ENCODE data around the gene CAMSAP1.

Gene CAMSAP1

DNA sequence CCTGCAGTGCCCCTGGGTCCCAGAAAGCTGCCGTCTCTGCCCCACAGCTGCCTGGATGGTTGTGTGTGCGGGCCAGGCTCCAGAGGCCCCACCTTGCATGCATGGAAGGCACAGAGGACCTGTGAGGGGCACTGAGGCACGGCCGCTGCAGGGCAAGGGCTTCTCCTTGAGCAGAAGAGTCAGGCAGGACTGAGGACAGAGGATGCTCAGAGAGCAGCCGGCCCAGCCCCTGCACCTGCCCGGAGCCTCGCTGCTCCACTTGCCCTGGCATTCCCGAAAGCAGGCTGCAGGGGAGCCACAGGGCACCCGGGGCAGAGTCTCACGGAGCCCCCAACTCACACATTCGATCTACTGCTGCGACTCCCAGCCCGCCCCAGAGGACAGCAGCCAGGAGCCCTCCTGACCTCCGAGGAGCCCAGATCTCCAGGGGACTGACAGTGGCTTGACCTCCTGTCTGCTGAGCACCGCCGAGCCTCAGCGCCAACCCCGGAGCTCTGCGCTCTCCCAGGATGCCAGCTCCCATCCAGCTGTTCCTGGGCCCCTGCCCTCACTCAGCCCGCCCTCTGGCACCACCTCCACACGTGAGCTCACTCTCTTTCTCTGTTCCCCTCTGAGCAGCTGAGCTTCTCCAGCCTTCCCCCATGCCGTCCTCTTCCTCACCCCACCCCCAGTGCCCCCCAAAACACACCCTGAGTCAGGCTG, 110.4 kb downstream of the CAMSAP1 start:
- Histone ChIP-seq H3K4me1 (ENCODE audit: control insufficient read depth in 2 of 2, insufficient read depth in 1 of 2, low read depth in 1 of 2, low read length in 2 of 2) (no peaks in the 10 kb centered on the region), H2BK120ac (ENCODE audit: low read depth, low read length) (no peak overlapping the region), H3K18ac (ENCODE audit: low read length) (peak overlapping the region; percentile 59), H3K36me3 (replicated peaks in 1 of 2; ENCODE audit: control insufficient read depth in 2 of 2, insufficient read depth in 2 of 2, low read length in 2 of 2) (no peaks in the 10 kb centered on the region), H2BK12ac (ENCODE audit: low read length) (peak overlapping the region; percentile 41), H4K91ac (ENCODE audit: low read depth, low read length, poor library complexity) (peak overlapping the region; percentile 43), H3K4me3 (ENCODE audit: low read length in 2 of 2) (no peak overlapping the region), H2AK5ac (ENCODE audit: low read depth, low read length) (peak overlapping the region; percentile 84), H3K27ac (replicated peaks; ENCODE audit: low read length) (no peak overlapping the region), H3K14ac (ENCODE audit: low read length) (peak overlapping the region; percentile 71), H3K4ac (ENCODE audit: low read length) (no peak overlapping the region), H3K23ac (ENCODE audit: low read depth, low read length, poor library complexity) (peak overlapping the region; percentile 60), H3K9ac (ENCODE audit: low read depth, low read length, poor library complexity) (peak overlapping the region; percentile 21), H4K8ac (ENCODE audit: low read depth, low read length) (no peak overlapping the region), H3K4me2 (ENCODE audit: insufficient read depth, low read length, poor library complexity, severe bottlenecking) (no peak overlapping the region), H2AFZ (ENCODE audit: low read length) (no peak overlapping the region), H2BK5ac (ENCODE audit: low read length) (peak overlapping the region; percentile 39), H3K27me3 (ENCODE audit: control insufficient read depth in 3 of 3, insufficient read depth in 3 of 3, low read depth in 1 of 3, low read length in 3 of 3) (peaks cover 0 to 14% (median 0%) of the 10 kb centered on the region in 3 experiments), H3K79me1 (ENCODE audit: low read depth, low read length) (peaks cover 2% of the 10 kb centered on the region), H2BK15ac (ENCODE audit: low read length) (peak overlapping the region; percentile 49), H3K9me3 (replicated peaks in 1 of 2; ENCODE audit: control insufficient read depth in 2 of 2, insufficient read depth in 1 of 2, low read depth in 1 of 2, low read length in 2 of 2) (peaks cover 0 to 2% of the 10 kb centered on the region in 2 donors)
- no peak for DNase-seq (ENCODE audit: low spot score)
- no CpG with 5 or more reads among the region's 22 CpGs for WGBS, 2 donors (ENCODE audit: extremely low coverage in 2 of 2, insufficient read length in 2 of 2, insufficient replicate concordance in 1 of 2)

DNA sequence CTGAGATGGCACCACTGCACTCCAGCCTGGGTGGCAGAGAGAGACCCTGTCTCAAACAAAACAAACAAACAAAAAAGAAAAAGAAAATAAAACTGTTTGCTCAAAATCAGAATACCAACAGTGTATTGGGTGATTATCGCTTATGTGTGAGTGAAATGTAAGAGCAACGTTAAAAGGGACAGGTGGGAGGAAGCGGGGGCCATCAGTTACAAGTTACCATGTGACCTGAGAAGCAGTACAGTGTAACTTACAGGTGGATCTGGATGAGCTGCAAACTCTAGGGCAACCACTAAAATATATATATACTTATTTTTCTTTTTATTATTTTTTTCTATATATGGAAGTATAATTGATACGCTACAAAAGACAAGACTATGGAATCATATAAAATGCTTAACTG, 112.0 kb downstream of the CAMSAP1 start:
- Histone ChIP-seq H2BK15ac (ENCODE audit: low read length) (no peak overlapping the region), H2BK120ac (ENCODE audit: low read depth, low read length) (no peak overlapping the region), H3K18ac (ENCODE audit: low read length) (no peak overlapping the region), H3K9ac (ENCODE audit: low read depth, low read length, poor library complexity) (no peak overlapping the region), H2BK5ac (ENCODE audit: low read length) (no peak overlapping the region), H2AK5ac (ENCODE audit: low read depth, low read length) (no peak overlapping the region), H3K4me2 (ENCODE audit: insufficient read depth, low read length, poor library complexity, severe bottlenecking) (no peak overlapping the region), H3K4me1 (ENCODE audit: control insufficient read depth in 2 of 2, insufficient read depth in 1 of 2, low read depth in 1 of 2, low read length in 2 of 2) (no peaks in the 10 kb centered on the region), H3K14ac (ENCODE audit: low read length) (no peak overlapping the region), H3K23ac (ENCODE audit: low read depth, low read length, poor library complexity) (no peak overlapping the region), H2AFZ (ENCODE audit: low read length) (no peak overlapping the region), H2BK12ac (ENCODE audit: low read length) (no peak overlapping the region), H4K8ac (ENCODE audit: low read depth, low read length) (no peak overlapping the region), H4K91ac (ENCODE audit: low read depth, low read length, poor library complexity) (no peak overlapping the region), H3K9me3 (replicated peaks in 1 of 2; ENCODE audit: control insufficient read depth in 2 of 2, insufficient read depth in 1 of 2, low read depth in 1 of 2, low read length in 2 of 2) (no peaks in the 10 kb centered on the region), H3K4me3 (ENCODE audit: low read length in 2 of 2) (no peak overlapping the region), H3K27me3 (ENCODE audit: control insufficient read depth in 3 of 3, insufficient read depth in 3 of 3, low read depth in 1 of 3, low read length in 3 of 3) (peaks cover 0 to 22% (median 0%) of the 10 kb centered on the region in 3 experiments), H3K4ac (ENCODE audit: low read length) (no peak overlapping the region), H3K79me1 (ENCODE audit: low read depth, low read length) (peaks cover 2% of the 10 kb centered on the region), H3K36me3 (replicated peaks in 1 of 2; ENCODE audit: control insufficient read depth in 2 of 2, insufficient read depth in 2 of 2, low read length in 2 of 2) (no peaks in the 10 kb centered on the region), H3K27ac (replicated peaks; ENCODE audit: low read length) (no peak overlapping the region)
- WGBS, 2 donors (ENCODE audit: extremely low coverage in 2 of 2, insufficient read length in 2 of 2, insufficient replicate concordance in 1 of 2): no CpG with 5 or more reads among the region's 4 CpGs
- no peak for DNase-seq (ENCODE audit: low spot score)

DNA sequence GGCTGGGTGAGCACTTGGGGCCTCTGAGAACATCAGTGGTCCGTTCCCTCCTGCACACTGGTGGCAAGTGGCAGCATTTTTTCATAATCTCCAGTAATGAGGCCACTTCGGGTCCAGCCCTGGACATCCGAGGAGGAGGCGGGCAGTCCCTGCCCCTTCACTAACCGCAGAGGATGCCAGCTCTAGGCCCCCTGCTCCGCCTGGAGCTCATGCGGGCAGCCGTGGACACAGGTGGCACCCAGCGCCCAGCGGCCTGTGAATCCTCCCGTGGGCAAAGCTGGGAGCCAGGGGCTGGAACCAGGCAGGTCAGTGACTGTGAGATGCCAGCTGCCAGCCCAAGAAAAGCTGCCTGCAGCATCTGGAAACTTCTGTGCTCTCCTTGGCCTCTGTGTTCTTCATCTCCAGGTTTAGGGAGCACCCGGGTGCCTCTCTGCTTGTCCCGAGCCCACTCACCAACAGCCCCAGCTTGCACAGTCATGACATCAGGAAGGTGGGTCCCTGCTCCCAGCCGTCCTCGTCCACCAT, 112.9 kb downstream of the CAMSAP1 start:
- Histone ChIP-seq H3K18ac (ENCODE audit: low read length) (peak overlapping the region; percentile 80), H2BK12ac (ENCODE audit: low read length) (no peak overlapping the region), H2BK120ac (ENCODE audit: low read depth, low read length) (no peak overlapping the region), H3K23ac (ENCODE audit: low read depth, low read length, poor library complexity) (peak overlapping the region; percentile 55), H3K36me3 (replicated peaks in 1 of 2; ENCODE audit: control insufficient read depth in 2 of 2, insufficient read depth in 2 of 2, low read length in 2 of 2) (no peaks in the 10 kb centered on the region), H3K9me3 (replicated peaks in 1 of 2; ENCODE audit: control insufficient read depth in 2 of 2, insufficient read depth in 1 of 2, low read depth in 1 of 2, low read length in 2 of 2) (no peaks in the 10 kb centered on the region), H2BK15ac (ENCODE audit: low read length) (no peak overlapping the region), H4K8ac (ENCODE audit: low read depth, low read length) (no peak overlapping the region), H3K4ac (ENCODE audit: low read length) (no peak overlapping the region), H3K14ac (ENCODE audit: low read length) (no peak overlapping the region), H3K4me3 (ENCODE audit: low read length in 2 of 2) (no peak overlapping the region), H3K4me1 (ENCODE audit: control insufficient read depth in 2 of 2, insufficient read depth in 1 of 2, low read depth in 1 of 2, low read length in 2 of 2) (no peaks in the 10 kb centered on the region), H3K9ac (ENCODE audit: low read depth, low read length, poor library complexity) (no peak overlapping the region), H2AFZ (ENCODE audit: low read length) (no peak overlapping the region), H4K91ac (ENCODE audit: low read depth, low read length, poor library complexity) (no peak overlapping the region), H3K4me2 (ENCODE audit: insufficient read depth, low read length, poor library complexity, severe bottlenecking) (no peak overlapping the region), H2AK5ac (ENCODE audit: low read depth, low read length) (peak overlapping the region; percentile 63), H3K27me3 (ENCODE audit: control insufficient read depth in 3 of 3, insufficient read depth in 3 of 3, low read depth in 1 of 3, low read length in 3 of 3) (peaks cover 0 to 26% (median 0%) of the 10 kb centered on the region in 3 experiments), H3K79me1 (ENCODE audit: low read depth, low read length) (no peaks in the 10 kb centered on the region), H2BK5ac (ENCODE audit: low read length) (no peak overlapping the region), H3K27ac (replicated peaks; ENCODE audit: low read length) (no peak overlapping the region)
- WGBS, 2 donors (ENCODE audit: extremely low coverage in 2 of 2, insufficient read length in 2 of 2, insufficient replicate concordance in 1 of 2): no CpG with 5 or more reads among the region's 15 CpGs
- no peak for DNase-seq (ENCODE audit: low spot score)

DNA sequence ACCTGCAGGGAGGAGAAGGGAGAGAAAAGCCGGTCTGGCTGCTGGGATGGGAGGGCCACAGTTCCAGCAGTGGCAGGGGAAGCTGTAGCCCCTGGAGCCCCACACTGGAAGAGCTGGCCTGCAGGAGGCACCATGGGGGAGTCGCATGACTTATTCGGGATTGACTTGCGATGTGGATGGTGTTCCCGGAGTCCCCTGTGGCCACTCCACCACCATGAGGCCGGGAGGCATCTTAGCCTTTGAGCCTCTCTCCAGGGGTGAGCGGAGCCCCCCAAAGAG, 113.3 kb downstream of the CAMSAP1 start:
- no peak for DNase-seq (ENCODE audit: low spot score)
- peaks cover 0 to 30% (median 0%) of the 10 kb centered on the region in 3 experiments for H3K27me3 ChIP-seq (ENCODE audit: control insufficient read depth in 3 of 3, insufficient read depth in 3 of 3, low read depth in 1 of 3, low read length in 3 of 3)
- no CpG with 5 or more reads among the region's 7 CpGs for WGBS, 2 donors (ENCODE audit: extremely low coverage in 2 of 2, insufficient read length in 2 of 2, insufficient replicate concordance in 1 of 2)
- no peaks in the 10 kb centered on the region for H3K36me3 ChIP-seq (replicated peaks in 1 of 2; ENCODE audit: control insufficient read depth in 2 of 2, insufficient read depth in 2 of 2, low read length in 2 of 2)
- no peak overlapping the region for H2AFZ ChIP-seq (ENCODE audit: low read length)
- no peak overlapping the region for H2BK5ac ChIP-seq (ENCODE audit: low read length)
- H3K23ac ChIP-seq (ENCODE audit: low read depth, low read length, poor library complexity): peak overlapping the region; percentile 91
- H3K4ac ChIP-seq (ENCODE audit: low read length): no peak overlapping the region
- H3K14ac ChIP-seq (ENCODE audit: low read length): peak overlapping the region; percentile 56
- peak overlapping the region; percentile 63 for H2AK5ac ChIP-seq (ENCODE audit: low read depth, low read length)
- H3K79me1 ChIP-seq (ENCODE audit: low read depth, low read length): no peaks in the 10 kb centered on the region
- no peak overlapping the region for H3K4me3 ChIP-seq (ENCODE audit: low read length in 2 of 2)
- no peak overlapping the region for H4K91ac ChIP-seq (ENCODE audit: low read depth, low read length, poor library complexity)
- no peak overlapping the region for H2BK120ac ChIP-seq (ENCODE audit: low read depth, low read length)
- no peaks in the 10 kb centered on the region for H3K9me3 ChIP-seq (replicated peaks in 1 of 2; ENCODE audit: control insufficient read depth in 2 of 2, insufficient read depth in 1 of 2, low read depth in 1 of 2, low read length in 2 of 2)
- no peak overlapping the region for H2BK12ac ChIP-seq (ENCODE audit: low read length)
- no peak overlapping the region for H4K8ac ChIP-seq (ENCODE audit: low read depth, low read length)
- peak overlapping the region; percentile 83 for H3K18ac ChIP-seq (ENCODE audit: low read length)
- H2BK15ac ChIP-seq (ENCODE audit: low read length): no peak overlapping the region
- no peak overlapping the region for H3K4me2 ChIP-seq (ENCODE audit: insufficient read depth, low read length, poor library complexity, severe bottlenecking)
- no peak overlapping the region for H3K27ac ChIP-seq (replicated peaks; ENCODE audit: low read length)
- peak overlapping the region; percentile 60 for H3K9ac ChIP-seq (ENCODE audit: low read depth, low read length, poor library complexity)
- H3K4me1 ChIP-seq (ENCODE audit: control insufficient read depth in 2 of 2, insufficient read depth in 1 of 2, low read depth in 1 of 2, low read length in 2 of 2): no peaks in the 10 kb centered on the region
